HEK293 (cell line): ENCODE measurements around the gene SKOR1.

Experiments
- CTCF ChIA-PET: fragments of 350-600 bp; formaldehyde crosslinking; extraction: SDS; loops from one replicate; lab custom pipeline; 2021; ENCODE audit warnings: antibody characterized with exemption; lab: Yijun Ruan, JAX
- POLR2A ChIA-PET: fragments of 300-600 bp; formaldehyde crosslinking; extraction: SDS; loops from one replicate; lab custom pipeline; 2020; ENCODE audit warnings: antibody characterized with exemption, inconsistent platforms; lab: Yijun Ruan, JAX
- H3K27ac ChIP-seq: fragments of 200-500 bp; sonication (Bioruptor generic); 2 replicates; pipeline ENCODE4 v1.5.1; 2014; ENCODE audit warnings: low read depth, low read length, control low read depth, inconsistent platforms; ENCODE audit errors: extremely low read depth
- H3K36me3 ChIP-seq, 2 experiments: fragments of 200-500 bp in 1 of 2; sonication (Bioruptor generic) in 1 of 2; 1 replicate in 1 of 2; 2 replicates in 1 of 2; pipeline ENCODE4 v1.5.1; 2014 to 2017; ENCODE audit warnings: inconsistent platforms in 2 of 2, low read length in 2 of 2; ENCODE audit not compliant: control insufficient read depth in 2 of 2, insufficient read depth in 1 of 2
- H3K4me1 ChIP-seq: fragments of 200-500 bp; sonication (Bioruptor generic); 2 replicates; pipeline ENCODE4 v1.5.1; 2014; ENCODE audit warnings: mild to moderate bottlenecking, low read length, inconsistent platforms; ENCODE audit not compliant: control insufficient read depth, insufficient read depth
- H3K4me3 ChIP-seq: 2 replicates; pipeline ENCODE4 v1.5.1; 2011; ENCODE audit warnings: low read depth, mild to moderate bottlenecking, control low read depth, low read length, moderate library complexity
- H3K9me3 ChIP-seq: fragments of 200-500 bp; sonication (Bioruptor generic); 2 replicates; pipeline ENCODE4 v1.5.1; 2014; ENCODE audit warnings: low read depth, low read length, inconsistent platforms; ENCODE audit not compliant: control insufficient read depth, insufficient read depth
- BCL11A ChIP-seq: fragments of 450-650 bp; formaldehyde crosslinking; IDR thresholded peaks from 2 replicates; pipeline ENCODE4 v1.5.1; 2016; ENCODE audit warnings: low read depth, missing biosample characterization, missing genetic modification characterization
- HOXA7 ChIP-seq: sonication (generic); formaldehyde crosslinking; IDR thresholded peaks from 2 replicates; pipeline ENCODE4 v1.8.1; 2022; ENCODE audit warnings: missing genetic modification reagents, borderline replicate concordance
- HOXC10 ChIP-seq: sonication (generic); formaldehyde crosslinking; IDR thresholded peaks from 2 replicates; pipeline ENCODE4 v1.8.1; 2023; ENCODE audit warnings: mild to moderate bottlenecking, missing genetic modification reagents
- KLF16 ChIP-seq: fragments of 450-650 bp; formaldehyde crosslinking; IDR thresholded peaks from 2 replicates; pipeline ENCODE4 v1.5.1; 2017; ENCODE audit warnings: missing biosample characterization, missing genetic modification characterization
- KLF8 ChIP-seq: fragments of 450-650 bp; formaldehyde crosslinking; IDR thresholded peaks from 2 replicates; pipeline ENCODE4 v1.5.1; 2016; ENCODE audit warnings: missing biosample characterization, missing genetic modification characterization
- PRDM6 ChIP-seq: fragments of 450-650 bp; formaldehyde crosslinking; IDR thresholded peaks from 2 replicates; pipeline ENCODE4 v1.5.1; 2017; ENCODE audit warnings: missing biosample characterization, missing genetic modification characterization
- ZEB2 ChIP-seq: fragments of 450-650 bp; formaldehyde crosslinking; IDR thresholded peaks from 2 replicates; pipeline ENCODE4 v1.5.1; 2016; ENCODE audit warnings: missing biosample characterization, missing genetic modification characterization
- ZFHX2 ChIP-seq: fragments of 450-650 bp; formaldehyde crosslinking; conservative IDR thresholded peaks from 2 replicates; pipeline ENCODE4 v1.5.1; 2016; ENCODE audit warnings: missing biosample characterization, missing genetic modification characterization
- ZFP69B ChIP-seq: fragments of 450-650 bp; formaldehyde crosslinking; IDR thresholded peaks from 2 replicates; pipeline ENCODE4 v1.5.1; 2016; ENCODE audit warnings: missing biosample characterization, missing genetic modification characterization
- ZNF132 ChIP-seq: fragments of 450-650 bp; formaldehyde crosslinking; IDR thresholded peaks from 2 replicates; pipeline ENCODE4 v1.5.1; 2017; ENCODE audit warnings: missing biosample characterization, missing genetic modification characterization, borderline replicate concordance
- ZNF133 ChIP-seq: fragments of 450-650 bp; formaldehyde crosslinking; IDR thresholded peaks from 2 replicates; pipeline ENCODE4 v1.5.1; 2016; ENCODE audit warnings: missing biosample characterization, missing genetic modification characterization
- ZNF148 ChIP-seq: fragments of 450-650 bp; formaldehyde crosslinking; IDR thresholded peaks from 2 replicates; pipeline ENCODE4 v1.5.0; 2017; ENCODE audit warnings: missing biosample characterization, missing genetic modification characterization, borderline replicate concordance
- ZNF18 ChIP-seq: fragments of 450-650 bp; formaldehyde crosslinking; IDR thresholded peaks from 2 replicates; pipeline ENCODE4 v1.5.1; 2016; ENCODE audit warnings: missing biosample characterization, missing genetic modification characterization
- ZNF221 ChIP-seq: fragments of 450-650 bp; formaldehyde crosslinking; IDR thresholded peaks from 2 replicates; pipeline ENCODE4 v1.5.1; 2017; ENCODE audit warnings: missing biosample characterization, missing genetic modification characterization, borderline replicate concordance
- ZNF223 ChIP-seq: fragments of 450-650 bp; formaldehyde crosslinking; IDR thresholded peaks from 2 replicates; pipeline ENCODE4 v1.5.1; 2016; ENCODE audit warnings: missing biosample characterization, missing genetic modification characterization
- ZNF354C ChIP-seq: fragments of 450-650 bp; formaldehyde crosslinking; IDR thresholded peaks from 2 replicates; pipeline ENCODE4 v1.5.1; 2016; ENCODE audit warnings: missing biosample characterization, missing genetic modification characterization, low read depth, borderline replicate concordance
- ZNF366 ChIP-seq: fragments of 450-650 bp; formaldehyde crosslinking; conservative IDR thresholded peaks from 2 replicates; pipeline ENCODE4 v1.5.1; 2016; ENCODE audit warnings: missing biosample characterization, missing genetic modification characterization
- ZNF426 ChIP-seq: fragments of 450-650 bp; formaldehyde crosslinking; IDR thresholded peaks from 2 replicates; pipeline ENCODE4 v1.5.1; 2017; ENCODE audit warnings: missing biosample characterization, missing genetic modification characterization, mild to moderate bottlenecking, inconsistent platforms, moderate library complexity
- ZNF560 ChIP-seq: fragments of 450-650 bp; formaldehyde crosslinking; IDR thresholded peaks from 2 replicates; pipeline ENCODE4 v1.5.1; 2017; ENCODE audit warnings: missing biosample characterization, missing genetic modification characterization, borderline replicate concordance
- ZNF561 ChIP-seq: fragments of 450-650 bp; IDR thresholded peaks from 2 replicates; pipeline ENCODE4 v1.5.1; 2018; ENCODE audit warnings: missing biosample characterization, missing genetic modification characterization, borderline replicate concordance
- ZNF571 ChIP-seq: fragments of 450-650 bp; formaldehyde crosslinking; IDR thresholded peaks from 2 replicates; pipeline ENCODE4 v1.5.0; 2017; ENCODE audit warnings: missing biosample characterization, missing genetic modification characterization
- ZNF664 ChIP-seq: fragments of 450-650 bp; formaldehyde crosslinking; IDR thresholded peaks from 2 replicates; pipeline ENCODE4 v1.5.1; 2016; ENCODE audit warnings: missing biosample characterization, missing genetic modification characterization
- ZNF692 ChIP-seq: fragments of 450-650 bp; formaldehyde crosslinking; IDR thresholded peaks from 2 replicates; pipeline ENCODE4 v1.5.1; 2016; ENCODE audit warnings: missing biosample characterization, missing genetic modification characterization

SKOR1 gene

GRCh38 chr15:67785431-67785830, 39.9 kb upstream of the SKOR1 start:
- Histone ChIP-seq H3K4me3 (no peak overlapping the region), H3K4me1 (peaks cover 14% of the 10 kb centered on the region), H3K36me3 (no peaks in the 10 kb centered on the region), H3K9me3 (no peaks in the 10 kb centered on the region), H3K27ac (no peak overlapping the region)
- ChIA-PET POLR2A (interaction anchor here (0.7 kb wide), 1 partner anchor 35 kb away, joined by 3 read pairs; no protein-coding TSS in a partner anchor), CTCF (interaction anchor here (0.6 kb wide), 3 partner anchors 11 to 536 kb away, joined by 3 to 4 read pairs (median 3); no protein-coding TSS in a partner anchor)
- TF ChIP-seq ZEB2 (tag by site-specific recombination) (0 out of 2 replicates have a peak, but pooled peaks have one; percentile 17), ZNF692 (tag by site-specific recombination) (0 out of 2 replicates have a peak, but pooled peaks have one; percentile 10), ZNF366 (tag by site-specific recombination) (peak; percentile 65), KLF16 (tag by site-specific recombination) (no peak), KLF8 (no peak), HOXA7 (no peak), ZFHX2 (tag by site-specific recombination) (0 out of 2 replicates have a peak, but pooled peaks have one; percentile 8), BCL11A (tag by site-specific recombination) (no peak)

GRCh38 chr15:67786646-67787045, 38.7 kb upstream of the SKOR1 start:
- ChIA-PET POLR2A (no interaction called here), CTCF (no interaction called here)
- Histone ChIP-seq H3K27ac (no peak overlapping the region), H3K36me3 (no peaks in the 10 kb centered on the region), H3K9me3 (no peaks in the 10 kb centered on the region), H3K4me3 (no peak overlapping the region), H3K4me1 (peaks cover 23% of the 10 kb centered on the region)
- peak; percentile 34; the same call in 1 of the 2 replicates for TF ChIP-seq ZNF18 (tag by site-specific recombination)
- TF ChIP-seq ZNF560 (tag by site-specific recombination): no peak
- TF ChIP-seq HOXC10 (CRISPR knock-in tag): no peak
- no peak for TF ChIP-seq ZNF223
- no peak for TF ChIP-seq ZNF148 (tag by site-specific recombination)
- TF ChIP-seq ZNF132 (tag by site-specific recombination): no peak
- no peak for TF ChIP-seq ZFP69B
- TF ChIP-seq ZNF426 (tag by site-specific recombination): no peak
- no peak for TF ChIP-seq ZNF133 (tag by site-specific recombination)
- no peak for TF ChIP-seq PRDM6 (tag by site-specific recombination)
- no peak for TF ChIP-seq ZNF561 (tag by site-specific recombination)
- TF ChIP-seq ZNF221 (tag by site-specific recombination): no peak
- peak; percentile 92 for TF ChIP-seq ZNF664 (tag by site-specific recombination)
- TF ChIP-seq ZNF354C (tag by site-specific recombination): no peak
- TF ChIP-seq ZNF571 (tag by site-specific recombination): no peak
